ENCODE measurements around the gene PLS1.

The PLS1 gene

GRCh38 chr3:142651711-142652110 is 55.5 kb downstream of the PLS1 start:
- H3K4me3 ChIP-seq (replicated peaks; ENCODE audit: insufficient read depth, low read length): no peak overlapping the region
- TF ChIP-seq CTCF (IDR thresholded peaks at IDR 0.05; ENCODE audit: insufficient read depth, low read length): no peak
- TF ChIP-seq, protein P1, sequence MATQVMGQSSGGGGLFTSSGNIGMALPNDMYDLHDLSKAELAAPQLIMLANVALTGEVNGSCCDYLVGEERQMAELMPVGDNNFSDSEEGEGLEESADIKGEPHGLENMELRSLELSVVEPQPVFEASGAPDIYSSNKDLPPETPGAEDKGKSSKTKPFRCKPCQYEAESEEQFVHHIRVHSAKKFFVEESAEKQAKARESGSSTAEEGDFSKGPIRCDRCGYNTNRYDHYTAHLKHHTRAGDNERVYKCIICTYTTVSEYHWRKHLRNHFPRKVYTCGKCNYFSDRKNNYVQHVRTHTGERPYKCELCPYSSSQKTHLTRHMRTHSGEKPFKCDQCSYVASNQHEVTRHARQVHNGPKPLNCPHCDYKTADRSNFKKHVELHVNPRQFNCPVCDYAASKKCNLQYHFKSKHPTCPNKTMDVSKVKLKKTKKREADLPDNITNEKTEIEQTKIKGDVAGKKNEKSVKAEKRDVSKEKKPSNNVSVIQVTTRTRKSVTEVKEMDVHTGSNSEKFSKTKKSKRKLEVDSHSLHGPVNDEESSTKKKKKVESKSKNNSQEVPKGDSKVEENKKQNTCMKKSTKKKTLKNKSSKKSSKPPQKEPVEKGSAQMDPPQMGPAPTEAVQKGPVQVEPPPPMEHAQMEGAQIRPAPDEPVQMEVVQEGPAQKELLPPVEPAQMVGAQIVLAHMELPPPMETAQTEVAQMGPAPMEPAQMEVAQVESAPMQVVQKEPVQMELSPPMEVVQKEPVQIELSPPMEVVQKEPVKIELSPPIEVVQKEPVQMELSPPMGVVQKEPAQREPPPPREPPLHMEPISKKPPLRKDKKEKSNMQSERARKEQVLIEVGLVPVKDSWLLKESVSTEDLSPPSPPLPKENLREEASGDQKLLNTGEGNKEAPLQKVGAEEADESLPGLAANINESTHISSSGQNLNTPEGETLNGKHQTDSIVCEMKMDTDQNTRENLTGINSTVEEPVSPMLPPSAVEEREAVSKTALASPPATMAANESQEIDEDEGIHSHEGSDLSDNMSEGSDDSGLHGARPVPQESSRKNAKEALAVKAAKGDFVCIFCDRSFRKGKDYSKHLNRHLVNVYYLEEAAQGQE (IDR thresholded peaks at IDR 0.05; ENCODE audit: insufficient replicate concordance, low read depth): no peak
- TF ChIP-seq POLR2AphosphoS5 (IDR thresholded peaks at IDR 0.05; ENCODE audit: low read depth): no peak
- no peak for TF ChIP-seq GABPA (IDR thresholded peaks at IDR 0.05; ENCODE audit: low read depth)
- TF ChIP-seq SPI1 (IDR thresholded peaks at IDR 0.05; ENCODE audit: borderline replicate concordance, low read depth): no peak
- no peak for DNase-seq (ENCODE audit: low read depth in 1 of 2, low spot score in 1 of 2)
- H3K27ac ChIP-seq (replicated peaks): no peak overlapping the region
- H3K27me3 ChIP-seq (ENCODE audit: insufficient read depth, poor library complexity, severe bottlenecking): no peaks in the 10 kb centered on the region

DNA sequence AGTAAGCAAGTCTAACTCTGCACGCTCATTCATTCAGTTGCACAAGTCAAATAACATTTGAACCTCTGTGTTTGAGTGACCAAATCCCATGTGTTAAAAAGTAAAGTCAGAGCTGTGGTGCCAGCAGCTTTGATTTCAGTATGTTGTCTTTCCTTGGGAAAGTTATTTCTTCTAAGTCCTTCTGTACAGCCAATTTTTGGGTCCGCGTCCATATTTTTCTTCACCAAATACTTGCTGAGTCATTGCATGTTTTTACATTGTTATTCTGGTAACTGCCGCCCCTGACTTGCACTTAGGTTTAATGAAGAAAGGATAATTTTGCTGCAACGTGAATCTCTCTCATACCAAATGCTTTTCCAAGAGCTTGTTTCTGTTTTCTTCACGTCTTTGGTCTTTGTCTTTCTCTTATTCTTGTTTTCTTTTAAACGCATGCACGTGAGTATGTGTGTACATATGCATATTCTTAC is 56.7 kb downstream of the PLS1 start:
- Histone ChIP-seq H3K4me3 (replicated peaks; ENCODE audit: insufficient read depth, low read length) (no peak overlapping the region), H3K27me3 (ENCODE audit: insufficient read depth, poor library complexity, severe bottlenecking) (no peaks in the 10 kb centered on the region), H3K27ac (replicated peaks) (no peak overlapping the region)
- TF ChIP-seq, protein P1 (IDR thresholded peaks at IDR 0.05; ENCODE audit: insufficient replicate concordance, low read depth): no peak
- TF ChIP-seq POLR2AphosphoS5 (IDR thresholded peaks at IDR 0.05; ENCODE audit: low read depth) (no peak), CTCF (IDR thresholded peaks at IDR 0.05; ENCODE audit: insufficient read depth, low read length) (no peak), GABPA (IDR thresholded peaks at IDR 0.05; ENCODE audit: low read depth) (no peak), SPI1 (IDR thresholded peaks at IDR 0.05; ENCODE audit: borderline replicate concordance, low read depth) (no peak)
- no peak for DNase-seq (ENCODE audit: low read depth in 1 of 2, low spot score in 1 of 2)

DNA sequence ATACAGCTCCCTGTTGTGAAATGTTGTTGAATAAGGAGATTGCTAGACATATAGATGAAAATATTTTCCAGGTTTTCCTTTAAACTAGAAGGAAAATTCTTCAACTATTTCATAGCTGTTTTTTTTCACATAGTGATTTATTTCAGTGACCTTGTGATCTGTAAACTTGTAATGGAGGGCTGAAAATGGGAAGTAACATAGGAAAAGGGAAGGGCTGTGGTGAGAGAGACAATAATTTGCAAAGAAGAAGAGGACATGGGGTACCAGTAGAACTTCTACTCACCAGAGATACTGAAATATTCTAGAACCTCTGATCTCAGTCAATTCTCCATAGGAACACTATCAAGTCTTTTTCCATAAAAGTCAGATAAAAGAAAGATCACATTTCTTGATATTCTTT is 60.4 kb downstream of the PLS1 start:
- peak in 1 of 2 experiments; percentile 19 for DNase-seq (ENCODE audit: low read depth in 1 of 2, low spot score in 1 of 2)
- H3K4me3 ChIP-seq (replicated peaks; ENCODE audit: insufficient read depth, low read length): no peak overlapping the region
- no peaks in the 10 kb centered on the region for H3K27me3 ChIP-seq (ENCODE audit: insufficient read depth, poor library complexity, severe bottlenecking)
- no peak overlapping the region for H3K27ac ChIP-seq (replicated peaks)
- TF ChIP-seq SPI1 (IDR thresholded peaks at IDR 0.05; ENCODE audit: borderline replicate concordance, low read depth) (peak; percentile 82), GABPA (IDR thresholded peaks at IDR 0.05; ENCODE audit: low read depth) (no peak), POLR2AphosphoS5 (IDR thresholded peaks at IDR 0.05; ENCODE audit: low read depth) (no peak), CTCF (IDR thresholded peaks at IDR 0.05; ENCODE audit: insufficient read depth, low read length) (no peak)
- TF ChIP-seq, protein P1 (IDR thresholded peaks at IDR 0.05; ENCODE audit: insufficient replicate concordance, low read depth): no peak

All from HL-60 (cell line).